ENCODE results near the gene RAD51B.

DNA sequence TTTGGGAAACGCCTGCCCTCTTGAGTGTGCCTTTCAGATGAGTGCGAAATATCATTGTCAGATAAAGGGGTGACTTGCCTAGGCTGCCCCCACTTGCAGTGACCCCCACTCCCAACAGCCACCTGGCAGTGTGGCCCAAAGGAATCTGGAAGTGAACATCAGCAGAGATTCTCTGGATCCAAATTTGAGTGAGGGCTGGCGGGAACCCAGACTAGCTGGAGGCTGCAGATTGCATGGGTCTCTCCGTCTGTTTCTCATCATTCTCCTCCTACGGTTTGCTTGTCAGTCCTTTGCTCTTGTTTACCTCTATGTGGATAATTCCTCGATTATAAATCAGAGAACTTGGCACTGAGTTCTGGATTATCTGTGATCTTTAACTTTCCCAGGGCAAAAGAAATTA is 692.5 kb downstream of the RAD51B start:
- TF ChIP-seq POLR2A (IDR thresholded peaks at IDR 0.05), result no peak
- TF ChIP-seq, protein P1, sequence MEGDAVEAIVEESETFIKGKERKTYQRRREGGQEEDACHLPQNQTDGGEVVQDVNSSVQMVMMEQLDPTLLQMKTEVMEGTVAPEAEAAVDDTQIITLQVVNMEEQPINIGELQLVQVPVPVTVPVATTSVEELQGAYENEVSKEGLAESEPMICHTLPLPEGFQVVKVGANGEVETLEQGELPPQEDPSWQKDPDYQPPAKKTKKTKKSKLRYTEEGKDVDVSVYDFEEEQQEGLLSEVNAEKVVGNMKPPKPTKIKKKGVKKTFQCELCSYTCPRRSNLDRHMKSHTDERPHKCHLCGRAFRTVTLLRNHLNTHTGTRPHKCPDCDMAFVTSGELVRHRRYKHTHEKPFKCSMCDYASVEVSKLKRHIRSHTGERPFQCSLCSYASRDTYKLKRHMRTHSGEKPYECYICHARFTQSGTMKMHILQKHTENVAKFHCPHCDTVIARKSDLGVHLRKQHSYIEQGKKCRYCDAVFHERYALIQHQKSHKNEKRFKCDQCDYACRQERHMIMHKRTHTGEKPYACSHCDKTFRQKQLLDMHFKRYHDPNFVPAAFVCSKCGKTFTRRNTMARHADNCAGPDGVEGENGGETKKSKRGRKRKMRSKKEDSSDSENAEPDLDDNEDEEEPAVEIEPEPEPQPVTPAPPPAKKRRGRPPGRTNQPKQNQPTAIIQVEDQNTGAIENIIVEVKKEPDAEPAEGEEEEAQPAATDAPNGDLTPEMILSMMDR (IDR thresholded peaks at IDR 0.05), result no peak

Measured in vagina (tissue), 2 donors.